Ovary (tissue), 9 donors: ENCODE data around the gene DHX16. TPM values are rescaled to one million over a fixed set of nuclear protein-coding genes. Genes with fewer than 3 reads are reported as not detected.

Experiments used
- DNase-seq, 5 donors: peaks; one replicate each; pipeline ENCODE4 v3.0.0-alpha.2; 2019 to 2020
- H3K27ac ChIP-seq, 2 donors: fragments of 200-600 bp; one replicate each; pipeline versions ENCODE4 v1.5.1 to v1.8.0; 2019 to 2022
- H3K27me3 ChIP-seq: fragments of 200-600 bp; one replicate; pipeline ENCODE4 v1.8.0; 2022
- H3K36me3 ChIP-seq: fragments of 200-600 bp; sonication (generic); one replicate; pipeline ENCODE4 v1.5.1; 2019
- H3K4me1 ChIP-seq: one replicate; pipeline ENCODE4 v1.8.1; 2013; ENCODE audit warnings: mild to moderate bottlenecking, moderate library complexity; ENCODE audit not compliant: insufficient read depth
- H3K4me3 ChIP-seq: fragments of 200-600 bp; sonication (generic); one replicate; pipeline ENCODE4 v1.5.1; 2017
- H3K9me3 ChIP-seq, 2 donors: fragments of 200-600 bp in 1 of 2; sonication (generic) in 1 of 2; one replicate each; pipeline versions ENCODE4 v1.5.1 to v1.8.1; 2013 to 2019; ENCODE audit warnings: mild to moderate bottlenecking in 1 of 2, moderate library complexity in 1 of 2
- EP300 ChIP-seq: sonication (generic); formaldehyde crosslinking; IDR thresholded peaks from one replicate; pipeline ENCODE4 v1.6.1; 2017; ENCODE audit warnings: antibody characterized with exemption
- POLR2A ChIP-seq: fragments of 450-650 bp; IDR thresholded peaks from one replicate; pipeline ENCODE4 v1.6.1; 2017; ENCODE audit warnings: antibody characterized with exemption, mild to moderate bottlenecking, moderate library complexity
- WGBS, 3 donors: extraction: QIAGEN DNeasy Blood & Tissue Kit in 1 of 3; methylation state at CpG; one replicate each; pipeline versions ENCODE4 v1.1.5 to v1.1.7; 2013 to 2017; 5-methylcytosine and 5-hydroxymethylcytosine counted together
- intact Hi-C, 4 donors: fragments of 100-400 bp; cut with DNase I; formaldehyde crosslinking; loops; one replicate each; pipeline versions ENCODE4 v1.11.0 to v1.15.1; 2022 to 2023
- polyA plus RNA-seq, 2 donors: library from polyadenylated mRNA; stranded (reverse); fragments of 200-250 nt in 1 of 2; fragments of 350-450 nt in 1 of 2; fragmentation: Illumina TruSeq in 1 of 2; extraction: RNeasy Lipid Tissue Mini Kit (QIAGEN cat#74804) in 1 of 2; gene quantifications; one replicate each; pipeline ENCODE4 v1.2.3, GENCODE V29; 2013 to 2014
- total RNA-seq, 7 donors: library from RNA; depleted of rRNA in 2 of 7; stranded (reverse); fragments of >200 nt in 2 of 7; fragmentation: NEBNext Ultra II Directional in 3 of 7; extraction: Animal tissue kit (Norgen Biotek cat#: 25700) in 3 of 7; gene quantifications; one replicate each; pipeline versions ENCODE4 v1.1.0 to v1.2.4, GENCODE V29; 2016 to 2023
- TF ChIP-seq, protein P1 (sequence below), 3 donors: fragments of 450-650 bp in 2 of 3; fragments of 200-600 bp in 1 of 3; IDR thresholded peaks; one replicate each; pipeline versions ENCODE4 v1.5.1 to v1.8.0; 2016 to 2022; ENCODE audit warnings: antibody characterized with exemption in 3 of 3, mild to moderate bottlenecking in 1 of 3
- donor health status: DM: no; HTN: no; CAD: no; lungs with moderate emphysema.
- donor health status: DM: no; HTN: no; CAD: no.
- donor health status: Bipolar disorder and iron deficiency.
- donor health status: DM: yes; HTN: yes; CAD: no.
- donor health status: DM: no; HTN: no; CAD: no.
- donor health status: DM: yes; HTN: yes; CAD: no.

The DHX16 gene
- total and polyA plus RNA-seq, 9 donors: 18.0 to 27.4 (median 22.5) TPM

GRCh38 chr6:30654798-30655742, 17.7 kb downstream of the DHX16 start:
- 82 to 84% (median 82%) methylated on average over 19 of the region's 19 CpGs for WGBS, 3 donors
- no peaks in the 10 kb centered on the region for H3K36me3 ChIP-seq
- intact Hi-C loops: loop anchor here in 1 of 4 donors (10.0 kb wide), 1 partner anchor 160 kb away; no protein-coding TSS in a partner anchor

GRCh38 chr6:30651143-30651542, 21.7 kb downstream of the DHX16 start:
- TF ChIP-seq, protein P1, sequence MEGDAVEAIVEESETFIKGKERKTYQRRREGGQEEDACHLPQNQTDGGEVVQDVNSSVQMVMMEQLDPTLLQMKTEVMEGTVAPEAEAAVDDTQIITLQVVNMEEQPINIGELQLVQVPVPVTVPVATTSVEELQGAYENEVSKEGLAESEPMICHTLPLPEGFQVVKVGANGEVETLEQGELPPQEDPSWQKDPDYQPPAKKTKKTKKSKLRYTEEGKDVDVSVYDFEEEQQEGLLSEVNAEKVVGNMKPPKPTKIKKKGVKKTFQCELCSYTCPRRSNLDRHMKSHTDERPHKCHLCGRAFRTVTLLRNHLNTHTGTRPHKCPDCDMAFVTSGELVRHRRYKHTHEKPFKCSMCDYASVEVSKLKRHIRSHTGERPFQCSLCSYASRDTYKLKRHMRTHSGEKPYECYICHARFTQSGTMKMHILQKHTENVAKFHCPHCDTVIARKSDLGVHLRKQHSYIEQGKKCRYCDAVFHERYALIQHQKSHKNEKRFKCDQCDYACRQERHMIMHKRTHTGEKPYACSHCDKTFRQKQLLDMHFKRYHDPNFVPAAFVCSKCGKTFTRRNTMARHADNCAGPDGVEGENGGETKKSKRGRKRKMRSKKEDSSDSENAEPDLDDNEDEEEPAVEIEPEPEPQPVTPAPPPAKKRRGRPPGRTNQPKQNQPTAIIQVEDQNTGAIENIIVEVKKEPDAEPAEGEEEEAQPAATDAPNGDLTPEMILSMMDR (IDR thresholded peaks at IDR 0.05): no peak
- TF ChIP-seq EP300 (no peak), POLR2A (no peak)
- WGBS, 3 donors: 85 to 88% (median 86%) methylated on average over 12 of the region's 12 CpGs
- no peaks in the 10 kb centered on the region for H3K36me3 ChIP-seq
- H3K4me3 ChIP-seq: no peak overlapping the region
- intact Hi-C loops: loop anchor here in 1 of 4 donors (10.0 kb wide), 1 partner anchor 156 kb away; no protein-coding TSS in a partner anchor
- no peaks in the 10 kb centered on the region for H3K27me3 ChIP-seq
- H3K9me3 ChIP-seq: no peaks in the 10 kb centered on the region
- no peak overlapping the region for H3K27ac ChIP-seq
- DNase-seq: no peak
- no peaks in the 10 kb centered on the region for H3K4me1 ChIP-seq

More at GRCh38 chr6:30654798-30655742, 17.7 kb downstream of the DHX16 start:
- no peak overlapping the region for H3K4me3 ChIP-seq
- H3K9me3 ChIP-seq: no peaks in the 10 kb centered on the region
- H3K27ac ChIP-seq: no peak overlapping the region
- DNase-seq: no peak
- no peaks in the 10 kb centered on the region for H3K4me1 ChIP-seq
- H3K27me3 ChIP-seq: no peaks in the 10 kb centered on the region
- TF ChIP-seq POLR2A: no peak
- TF ChIP-seq, protein P1 (IDR thresholded peaks at IDR 0.05): no peak
- TF ChIP-seq EP300: no peak

DNA sequence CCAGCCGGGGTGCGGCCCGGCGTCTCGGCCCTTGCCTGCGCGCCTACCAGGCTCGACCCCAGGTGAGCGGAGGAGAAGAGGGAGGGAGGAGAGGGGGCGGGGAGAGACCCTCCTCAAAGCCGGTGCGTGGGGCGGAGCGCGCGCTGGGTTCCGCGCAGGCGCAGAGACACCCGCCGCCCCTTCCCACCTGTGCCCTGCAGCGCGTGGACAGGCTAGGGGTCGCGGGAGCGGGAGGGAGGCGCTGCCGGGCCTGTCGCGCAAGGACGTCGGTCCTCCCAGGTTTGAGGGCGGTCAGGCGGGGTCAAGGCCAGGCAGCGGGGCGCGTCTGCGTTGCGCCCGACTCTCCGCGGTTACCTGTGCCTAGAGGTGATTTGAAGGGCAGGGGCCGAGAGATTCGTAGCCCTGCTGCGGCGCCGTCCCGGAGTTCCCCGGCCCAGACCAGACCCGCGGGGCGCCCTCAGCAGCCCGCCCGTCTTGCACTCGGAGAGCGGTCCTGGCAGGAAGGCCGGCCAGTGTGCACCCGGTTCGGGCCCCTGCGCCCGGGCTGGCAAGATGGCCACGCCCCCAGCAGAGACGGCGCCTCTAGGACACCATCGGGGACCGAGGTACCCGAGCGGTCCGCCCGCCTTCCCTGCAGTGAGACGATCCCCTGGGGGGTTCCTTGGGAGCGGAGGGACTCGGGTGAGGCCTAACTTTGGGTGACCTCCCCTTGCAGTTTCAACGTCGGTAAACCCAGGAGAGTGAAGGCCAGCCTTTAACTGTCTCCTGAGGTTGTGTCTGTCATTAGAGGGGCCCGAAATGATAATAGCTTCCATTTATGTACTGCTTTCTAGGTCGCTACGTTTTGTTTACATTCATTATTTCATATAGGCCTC, 25.3 kb downstream of the DHX16 start:
- H3K36me3 ChIP-seq: no peaks in the 10 kb centered on the region
- intact Hi-C loops: no loop called here
- 0 to 1% (median 0%) methylated on average over 34 to 78 of the region's 78 CpGs for WGBS, 3 donors

More for the DNA sequence above, 25.3 kb downstream of the DHX16 start:
- H3K4me3 ChIP-seq: peak overlapping the region; percentile 82
- no peaks in the 10 kb centered on the region for H3K4me1 ChIP-seq
- peak overlapping the region; percentile 36 to 81 for H3K27ac ChIP-seq
- H3K27me3 ChIP-seq: no peaks in the 10 kb centered on the region
- H3K9me3 ChIP-seq: no peaks in the 10 kb centered on the region
- TF ChIP-seq EP300: no peak
- TF ChIP-seq, protein P1 (IDR thresholded peaks at IDR 0.05): no peak
- DNase-seq: peak; percentile 61 to 80 (median 71)
